Measurements from ENCODE around the gene FAM53B.

DNA sequence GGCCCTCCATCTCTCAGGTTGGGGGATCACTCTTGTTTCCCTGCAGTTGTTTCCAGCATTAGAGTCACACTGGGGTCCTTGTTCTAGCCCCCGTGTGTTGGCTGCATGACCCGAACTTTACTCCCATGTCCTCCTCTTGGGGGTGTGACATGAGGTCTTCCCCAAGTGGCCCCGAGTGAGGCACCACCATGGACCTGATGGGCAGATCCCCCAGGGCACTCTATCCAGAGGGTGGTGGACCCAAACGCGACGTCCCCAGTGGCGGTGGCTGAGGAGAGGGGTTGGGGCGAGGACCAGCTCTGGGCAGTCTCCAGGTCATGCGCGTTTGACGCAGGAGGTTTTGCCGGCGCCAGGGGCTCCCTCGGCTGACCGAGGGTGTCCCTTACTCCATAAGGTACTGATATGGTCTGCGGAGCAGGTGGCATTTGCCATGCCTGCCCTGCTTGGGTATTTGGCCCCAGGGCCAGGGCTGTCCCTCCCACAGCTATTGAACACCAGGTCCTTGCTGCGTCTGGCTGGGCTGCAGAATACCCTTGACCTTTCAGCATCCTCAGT lies 150.7 kb downstream of the FAM53B start:
- no peak for TF ChIP-seq CTCF (conservative IDR thresholded peaks at IDR 0.05)
- no peak for TF ChIP-seq EZH2 (IDR thresholded peaks at IDR 0.05; ENCODE audit: low read depth)
